HG02610 (cell line): ENCODE data around the gene NBEAL2.

ENCODE experiments used
- ATAC-seq: cut with Tn5 transposase; IDR thresholded peaks from one replicate; pipeline ENCODE4 v1.9.1; 2021; ENCODE audit warnings: mild to moderate bottlenecking, moderate library complexity; ENCODE audit not compliant: unreplicated experiment

The NBEAL2 gene

GRCh38 chr3:46986782-46987310, 7.4 kb downstream of the NBEAL2 start:
- no peak for ATAC-seq

- ATAC-seq: peak; percentile 2
These were observed 7.9 kb downstream of the NBEAL2 start for GRCh38 chr3:46987319-46987742.

GRCh38 chr3:46987743-46988401, 8.4 kb downstream of the NBEAL2 start:
- peak; percentile 63 for ATAC-seq

GRCh38 chr3:46988616-46989015, 9.2 kb downstream of the NBEAL2 start:
- ATAC-seq: no peak

- no peak for ATAC-seq
These were observed 9.8 kb downstream of the NBEAL2 start for GRCh38 chr3:46989146-46989810.

- ATAC-seq: no peak
These were observed 11.3 kb downstream of the NBEAL2 start for GRCh38 chr3:46990573-46991374.

- ATAC-seq: no peak
These were observed 12.1 kb downstream of the NBEAL2 start for GRCh38 chr3:46991406-46992165.

- ATAC-seq: no peak
These were observed 12.8 kb downstream of the NBEAL2 start for GRCh38 chr3:46992231-46992630.

- no peak for ATAC-seq
These were observed 13.8 kb downstream of the NBEAL2 start for GRCh38 chr3:46993292-46993691.

GRCh38 chr3:46993986-46994385, 14.5 kb downstream of the NBEAL2 start:
- no peak for ATAC-seq

- ATAC-seq: no peak
These were observed 15.6 kb downstream of the NBEAL2 start for GRCh38 chr3:46994801-46995731.

- ATAC-seq: no peak
These were observed 16.6 kb downstream of the NBEAL2 start for GRCh38 chr3:46995901-46996562.

- ATAC-seq: no peak
These were observed 17.4 kb downstream of the NBEAL2 start for GRCh38 chr3:46996689-46997452.

- ATAC-seq: no peak
These were observed 18.1 kb downstream of the NBEAL2 start for GRCh38 chr3:46997453-46998091.

- no peak for ATAC-seq
These were observed 18.8 kb downstream of the NBEAL2 start for GRCh38 chr3:46998121-46998851.

- ATAC-seq: no peak
These were observed 19.5 kb downstream of the NBEAL2 start for GRCh38 chr3:46998852-46999515.
